ENCODE results near the gene MKNK1.

The MKNK1 gene

DNA sequence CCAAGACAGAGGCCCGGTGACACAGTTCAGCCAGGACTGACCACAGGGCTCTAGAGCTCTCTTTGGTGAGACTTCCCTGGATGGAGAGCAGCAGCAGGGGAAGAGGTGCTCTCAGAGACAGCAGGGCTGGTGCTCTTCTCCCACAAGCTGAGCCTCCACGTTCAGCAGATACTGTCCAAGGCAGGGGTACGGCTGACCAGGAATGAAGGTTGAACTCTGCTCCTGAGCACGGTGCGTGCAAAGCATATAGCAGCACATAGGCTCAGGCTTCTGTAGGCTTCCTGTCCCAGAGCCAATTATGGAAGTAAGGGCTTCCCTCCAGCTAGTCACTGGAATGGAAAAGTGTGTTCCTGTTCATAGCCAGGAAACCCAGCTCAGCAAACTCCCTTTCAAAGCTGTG lies 90.5 kb downstream of the MKNK1 start:
- TF ChIP-seq CREB5 (CRISPR knock-in tag; IDR thresholded peaks at IDR 0.05; ENCODE audit: low read depth) (no peak), PPARA (CRISPR knock-in tag; IDR thresholded peaks at IDR 0.05; ENCODE audit: borderline replicate concordance) (no peak), RARB (CRISPR knock-in tag; IDR thresholded peaks at IDR 0.05) (no peak), ZFP30 (CRISPR knock-in tag; IDR thresholded peaks at IDR 0.05) (no peak), ZNF70 (CRISPR knock-in tag; IDR thresholded peaks at IDR 0.05) (no peak), ZC3H10 (CRISPR knock-in tag; IDR thresholded peaks at IDR 0.05) (no peak), ZNF8 (CRISPR knock-in tag; IDR thresholded peaks at IDR 0.05) (no peak), ISL1 (CRISPR knock-in tag; IDR thresholded peaks at IDR 0.05) (no peak), ZNF565 (CRISPR knock-in tag; conservative IDR thresholded peaks at IDR 0.05; ENCODE audit: low read depth) (no peak), OSR1 (CRISPR knock-in tag; IDR thresholded peaks at IDR 0.05) (no peak)
- TF ChIP-seq, protein P1, sequence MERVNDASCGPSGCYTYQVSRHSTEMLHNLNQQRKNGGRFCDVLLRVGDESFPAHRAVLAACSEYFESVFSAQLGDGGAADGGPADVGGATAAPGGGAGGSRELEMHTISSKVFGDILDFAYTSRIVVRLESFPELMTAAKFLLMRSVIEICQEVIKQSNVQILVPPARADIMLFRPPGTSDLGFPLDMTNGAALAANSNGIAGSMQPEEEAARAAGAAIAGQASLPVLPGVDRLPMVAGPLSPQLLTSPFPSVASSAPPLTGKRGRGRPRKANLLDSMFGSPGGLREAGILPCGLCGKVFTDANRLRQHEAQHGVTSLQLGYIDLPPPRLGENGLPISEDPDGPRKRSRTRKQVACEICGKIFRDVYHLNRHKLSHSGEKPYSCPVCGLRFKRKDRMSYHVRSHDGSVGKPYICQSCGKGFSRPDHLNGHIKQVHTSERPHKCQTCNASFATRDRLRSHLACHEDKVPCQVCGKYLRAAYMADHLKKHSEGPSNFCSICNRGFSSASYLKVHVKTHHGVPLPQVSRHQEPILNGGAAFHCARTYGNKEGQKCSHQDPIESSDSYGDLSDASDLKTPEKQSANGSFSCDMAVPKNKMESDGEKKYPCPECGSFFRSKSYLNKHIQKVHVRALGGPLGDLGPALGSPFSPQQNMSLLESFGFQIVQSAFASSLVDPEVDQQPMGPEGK (CRISPR knock-in tag; IDR thresholded peaks at IDR 0.05; ENCODE audit: borderline replicate concordance), result no peak
- ATAC-seq, result no peak

GRCh38 chr1:46512792-46513190 lies 91.3 kb downstream of the MKNK1 start:
- ATAC-seq, result no peak
- TF ChIP-seq, protein P1 (CRISPR knock-in tag; IDR thresholded peaks at IDR 0.05; ENCODE audit: borderline replicate concordance), result no peak
- TF ChIP-seq ARNTL (CRISPR knock-in tag; IDR thresholded peaks at IDR 0.05; ENCODE audit: borderline replicate concordance, low read depth), result no peak
- no peak for TF ChIP-seq ZNF565 (CRISPR knock-in tag; conservative IDR thresholded peaks at IDR 0.05; ENCODE audit: low read depth)
- no peak for TF ChIP-seq ZFP3 (CRISPR knock-in tag; IDR thresholded peaks at IDR 0.05)
- no peak for TF ChIP-seq PPARA (CRISPR knock-in tag; IDR thresholded peaks at IDR 0.05; ENCODE audit: borderline replicate concordance)
- no peak for TF ChIP-seq GLIS3 (CRISPR knock-in tag; IDR thresholded peaks at IDR 0.05)

DNA sequence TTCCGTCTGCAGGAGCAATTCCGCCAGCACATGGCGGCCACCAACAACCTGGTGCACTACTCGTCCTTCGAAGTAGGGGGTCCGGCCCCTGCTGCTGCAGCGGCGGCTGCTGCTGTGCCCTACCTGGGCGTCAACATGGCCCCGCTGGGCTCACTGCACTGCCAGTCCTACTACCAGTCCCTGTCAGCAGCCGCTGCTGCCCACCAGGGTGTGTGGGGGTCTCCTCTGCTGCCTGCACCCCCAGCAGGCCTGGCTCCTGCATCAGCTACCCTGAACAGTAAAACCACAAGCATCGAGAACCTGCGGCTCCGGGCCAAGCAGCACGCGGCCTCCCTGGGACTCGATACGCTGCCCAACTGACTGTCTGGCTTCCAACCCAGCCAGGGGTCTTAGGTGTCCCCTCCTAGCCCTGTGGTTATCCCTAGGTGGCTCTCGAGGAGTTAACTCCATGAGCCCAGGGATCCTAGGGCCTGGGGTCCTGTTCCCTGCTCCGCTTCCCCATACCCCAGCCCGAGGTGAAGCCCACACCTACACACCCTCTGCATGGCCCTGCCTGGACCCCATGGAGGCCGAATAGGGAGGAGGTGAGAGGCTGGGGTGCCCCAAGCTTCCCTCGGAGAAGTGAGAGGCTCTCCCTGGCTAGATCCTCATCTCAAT lies 91.8 kb downstream of the MKNK1 start:
- TF ChIP-seq TOX (CRISPR knock-in tag; IDR thresholded peaks at IDR 0.05; ENCODE audit: borderline replicate concordance), result no peak
- no peak for TF ChIP-seq SNAI2 (CRISPR knock-in tag; IDR thresholded peaks at IDR 0.05)
- TF ChIP-seq CSRNP3 (CRISPR knock-in tag; IDR thresholded peaks at IDR 0.05), result no peak
- no peak for TF ChIP-seq ZFP3 (CRISPR knock-in tag; IDR thresholded peaks at IDR 0.05)
- TF ChIP-seq TCF4 (CRISPR knock-in tag; IDR thresholded peaks at IDR 0.05; ENCODE audit: borderline replicate concordance), result no peak
- TF ChIP-seq CREB5 (CRISPR knock-in tag; IDR thresholded peaks at IDR 0.05; ENCODE audit: low read depth), result no peak
- TF ChIP-seq ZNF565 (CRISPR knock-in tag; conservative IDR thresholded peaks at IDR 0.05; ENCODE audit: low read depth), result no peak
- TF ChIP-seq BACH2 (CRISPR knock-in tag; IDR thresholded peaks at IDR 0.05; ENCODE audit: borderline replicate concordance), result no peak
- no peak for TF ChIP-seq ARNTL (CRISPR knock-in tag; IDR thresholded peaks at IDR 0.05; ENCODE audit: borderline replicate concordance, low read depth)
- no peak for TF ChIP-seq ISL1 (CRISPR knock-in tag; IDR thresholded peaks at IDR 0.05)
- no peak for TF ChIP-seq ZFP30 (CRISPR knock-in tag; IDR thresholded peaks at IDR 0.05)
- no peak for TF ChIP-seq ZNF70 (CRISPR knock-in tag; IDR thresholded peaks at IDR 0.05)
- TF ChIP-seq CSDC2 (CRISPR knock-in tag; IDR thresholded peaks at IDR 0.05), result no peak
- TF ChIP-seq ESRRG (CRISPR knock-in tag; IDR thresholded peaks at IDR 0.05), result no peak
- no peak for ATAC-seq
